A549 (cell line): ENCODE results near the gene NFAM1. TPM values are rescaled to one million over a fixed set of nuclear protein-coding genes. Genes with fewer than 3 reads are reported as not detected.
A peak's percentile ranks its signal among the peaks of the same experiment; 100 is the strongest.

ENCODE experiments used
- ATAC-seq, 2 experiments: fragments of 200-7000 bp in 1 of 2; fragments of >200 bp in 1 of 2; cut with Nextera tagmentation in 1 of 2; cut with Tn5 transposase in 1 of 2; 3 replicates each; pipeline versions ENCODE4 v1.8.0 to v1.9.1; 2018 to 2020; ENCODE audit warnings: mild to moderate bottlenecking in 1 of 2, moderate library complexity in 1 of 2
- CTCF ChIA-PET: fragments of 300-600 bp; sonication (Branson Sonifier 250); formaldehyde crosslinking; extraction: SDS; loops from one replicate; lab custom pipeline; 2021; ENCODE audit warnings: antibody characterized with exemption, inconsistent platforms; lab: Yijun Ruan, JAX
- POLR2A ChIA-PET: fragments of 350-600 bp; formaldehyde crosslinking; extraction: SDS; loops from one replicate; lab custom pipeline; 2021; ENCODE audit warnings: antibody characterized with exemption, inconsistent platforms; lab: Yijun Ruan, JAX
- DNase-seq, 2 experiments: peaks; one replicate each; pipeline versions ENCODE4 v3.0.0 to v3.0.0-alpha.2; 2011 to 2016; ENCODE audit warnings: low read depth in 1 of 2, low spot score in 1 of 2
- FAIRE-seq: peaks from 2 replicates; lab custom pipeline; 2011; peaks lifted over from hg19 to GRCh38; lab: Jason Lieb, UNC
- H3K27ac ChIP-seq, 2 experiments: fragments of >200 bp; sonication (Bioruptor Twin); formaldehyde crosslinking; 3 replicates each; pipeline ENCODE4 v1.5.1; 2016 to 2017
- H3K4me1 ChIP-seq: fragments of >200 bp; sonication (Bioruptor Twin); formaldehyde crosslinking; 3 replicates; pipeline ENCODE4 v1.6.1; 2016
- H3K4me2 ChIP-seq: fragments of >200 bp; sonication (Bioruptor Twin); formaldehyde crosslinking; 3 replicates; pipeline ENCODE4 v1.6.1; 2016
- H3K4me3 ChIP-seq: fragments of >200 bp; sonication (Bioruptor Twin); formaldehyde crosslinking; 3 replicates; pipeline ENCODE4 v1.5.1; 2016
- H3K9me3 ChIP-seq: fragments of >200 bp; sonication (Bioruptor Twin); formaldehyde crosslinking; 3 replicates; pipeline ENCODE4 v1.6.1; 2016
- CBX8 ChIP-seq: fragments of 200-600 bp; sonication (generic); IDR thresholded peaks from 2 replicates; pipeline ENCODE4 v1.6.1; 2016
- CHD4 ChIP-seq: fragments of 200-600 bp; sonication (generic); IDR thresholded peaks from 2 replicates; pipeline ENCODE4 v1.6.1; 2016; ENCODE audit warnings: antibody characterized with exemption, mild to moderate bottlenecking, borderline replicate concordance
- HOXB5 ChIP-seq: fragments of 250-450 bp; sonication (Bioruptor Pico); IDR thresholded peaks from 2 replicates; pipeline ENCODE4 v1.5.0; 2020; ENCODE audit warnings: mild to moderate bottlenecking, moderate library complexity
- KDM1A ChIP-seq: fragments of 200-600 bp; sonication (generic); IDR thresholded peaks from 2 replicates; pipeline ENCODE4 v1.6.1; 2016; ENCODE audit warnings: low read depth, mild to moderate bottlenecking
- KDM5A ChIP-seq: fragments of 200-600 bp; sonication (generic); IDR thresholded peaks from 2 replicates; pipeline ENCODE4 v1.6.1; 2016; ENCODE audit warnings: antibody characterized with exemption, mild to moderate bottlenecking
- MYC ChIP-seq: IDR thresholded peaks from 2 replicates; pipeline ENCODE4 v1.6.1; 2012; ENCODE audit warnings: mild to moderate bottlenecking, inconsistent platforms, low read length, improper control_type of control experiment, borderline replicate concordance
- POLR2A ChIP-seq: IDR thresholded peaks from 2 replicates; pipeline ENCODE4 v1.6.1; 2012; ENCODE audit warnings: mild to moderate bottlenecking, low read length
- RAD21 ChIP-seq, 2 experiments: fragments of >200 bp in 1 of 2; sonication (Bioruptor Twin) in 1 of 2; formaldehyde crosslinking in 1 of 2; IDR thresholded peaks in 1 of 2; conservative IDR thresholded peaks in 1 of 2; 2 replicates in 1 of 2; 3 replicates in 1 of 2; pipeline ENCODE4 v1.6.1; 2012 to 2018; ENCODE audit warnings: inconsistent platforms in 1 of 2
- REST ChIP-seq: fragments of 200-600 bp; sonication (generic); IDR thresholded peaks from 2 replicates; pipeline ENCODE4 v1.6.1; 2016; ENCODE audit warnings: antibody characterized with exemption, mild to moderate bottlenecking, moderate library complexity
- SMC3 ChIP-seq: fragments of >200 bp; sonication (Bioruptor Twin); formaldehyde crosslinking; IDR thresholded peaks from 3 replicates; pipeline ENCODE4 v1.6.1; 2018; ENCODE audit warnings: inconsistent platforms
- TFCP2L1 ChIP-seq: fragments of 250-450 bp; sonication (Bioruptor Pico); IDR thresholded peaks from 2 replicates; pipeline ENCODE4 v1.5.0; 2021; ENCODE audit warnings: mild to moderate bottlenecking
- ZC3H11A ChIP-seq: fragments of 450-650 bp; IDR thresholded peaks from 2 replicates; pipeline ENCODE4 v1.6.1; 2014; ENCODE audit warnings: antibody characterized with exemption, mild to moderate bottlenecking
- ZNF302 ChIP-seq: fragments of 250-450 bp; sonication (Bioruptor Pico); IDR thresholded peaks from 2 replicates; pipeline ENCODE4 v1.9.0; 2021; ENCODE audit warnings: inconsistent platforms, mild to moderate bottlenecking, moderate library complexity
- WGBS: methylation state at CpG from one replicate; pipeline ENCODE4 v1.1.6; 2017; ENCODE audit errors: missing lambda C conversion rate; 5-methylcytosine and 5-hydroxymethylcytosine counted together
- polyA plus RNA-seq, 4 experiments: library from polyadenylated mRNA; depleted of rRNA in 3 of 4; stranded (reverse); fragments of >200 nt; fragmentation: RNase III in 1 of 4; extraction: RNeasy Plus Mini Kit Qiagen cat#74134 plus additional on column Dnase treatment in 1 of 4; gene quantifications; 2 replicates in 3 of 4; 3 replicates in 1 of 4; pipeline ENCODE4 v1.2.3, GENCODE V29; 2011 to 2017
- TF ChIP-seq, protein P1 (sequence below): fragments of 250-450 bp; sonication (Bioruptor Pico); IDR thresholded peaks from 2 replicates; pipeline ENCODE4 v1.5.0; 2021; ENCODE audit warnings: mild to moderate bottlenecking, moderate library complexity, borderline replicate concordance

Gene NFAM1
- polyA plus RNA-seq, 2 of the 4 experiments (the other 2 are of a cell fraction), result not detected

GRCh38 chr22:42357634-42358296 is 74.4 kb downstream of the NFAM1 start:
- no peak for DNase-seq
- ChIA-PET CTCF (no interaction called here), POLR2A (interaction anchor here (1.0 kb wide), 1 partner anchor 12 kb away, joined by 4 read pairs; no protein-coding TSS in a partner anchor)
- no peak overlapping the region for H3K4me3 ChIP-seq
- WGBS, result 9% methylated on average over 6 of the region's 8 CpGs
- H3K9me3 ChIP-seq, result no peaks in the 10 kb centered on the region
- peak; percentile 12 to 67; a peak in 4 of 6 replicates for ATAC-seq
- FAIRE-seq, result no peak
- TF ChIP-seq ZNF302 (CRISPR knock-in tag), result no peak
- TF ChIP-seq TFCP2L1, result no peak
- TF ChIP-seq KDM5A, result no peak
- TF ChIP-seq SMC3, result no peak
- H3K27ac ChIP-seq, result no peak overlapping the region
- no peaks in the 10 kb centered on the region for H3K4me1 ChIP-seq
- H3K4me2 ChIP-seq, result no peak overlapping the region

GRCh38 chr22:42357221-42357620 is 75.0 kb downstream of the NFAM1 start:
- ChIA-PET CTCF (no interaction called here), POLR2A (no interaction called here)
- Histone ChIP-seq H3K4me2 (no peak overlapping the region), H3K4me1 (no peaks in the 10 kb centered on the region), H3K27ac (no peak overlapping the region), H3K9me3 (no peaks in the 10 kb centered on the region), H3K4me3 (no peak overlapping the region)
- TF ChIP-seq RAD21 (conservative IDR thresholded peaks at IDR 0.05 in 1 of 2, IDR thresholded peaks at IDR 0.05 in 1 of 2), result no peak
- TF ChIP-seq KDM1A, result no peak
- TF ChIP-seq POLR2A, result no peak
- peak in 1 of 2 experiments; percentile 36; a peak in 2 of 6 replicates for ATAC-seq
- no peak for DNase-seq
- no peak for FAIRE-seq
- 73% methylated on average over 3 of the region's 3 CpGs for WGBS

- POLR2A ChIA-PET, result no interaction called here
Measured at GRCh38 chr22:42356533-42356932, 75.7 kb downstream of the NFAM1 start.

More at GRCh38 chr22:42356533-42356932, 75.7 kb downstream of the NFAM1 start:
- no peak for FAIRE-seq
- TF ChIP-seq MYC, result no peak
- no peak for TF ChIP-seq CBX8
- TF ChIP-seq HOXB5 (CRISPR knock-in tag), result no peak
- no peak for TF ChIP-seq REST
- TF ChIP-seq, protein P1, sequence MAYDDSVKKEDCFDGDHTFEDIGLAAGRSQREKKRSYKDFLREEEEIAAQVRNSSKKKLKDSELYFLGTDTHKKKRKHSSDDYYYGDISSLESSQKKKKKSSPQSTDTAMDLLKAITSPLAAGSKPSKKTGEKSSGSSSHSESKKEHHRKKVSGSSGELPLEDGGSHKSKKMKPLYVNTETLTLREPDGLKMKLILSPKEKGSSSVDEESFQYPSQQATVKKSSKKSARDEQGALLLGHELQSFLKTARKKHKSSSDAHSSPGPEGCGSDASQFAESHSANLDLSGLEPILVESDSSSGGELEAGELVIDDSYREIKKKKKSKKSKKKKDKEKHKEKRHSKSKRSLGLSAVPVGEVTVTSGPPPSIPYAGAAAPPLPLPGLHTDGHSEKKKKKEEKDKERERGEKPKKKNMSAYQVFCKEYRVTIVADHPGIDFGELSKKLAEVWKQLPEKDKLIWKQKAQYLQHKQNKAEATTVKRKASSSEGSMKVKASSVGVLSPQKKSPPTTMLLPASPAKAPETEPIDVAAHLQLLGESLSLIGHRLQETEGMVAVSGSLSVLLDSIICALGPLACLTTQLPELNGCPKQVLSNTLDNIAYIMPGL, result no peak
- no peak for TF ChIP-seq CHD4
- TF ChIP-seq ZC3H11A, result no peak
- TF ChIP-seq, all 56 proteins: peak for 0
- Histone ChIP-seq H3K4me3 (no peak overlapping the region), H3K4me2 (no peak overlapping the region), H3K4me1 (no peaks in the 10 kb centered on the region), H3K9me3 (no peaks in the 10 kb centered on the region), H3K27ac (no peak overlapping the region)
- DNase-seq (no peak), ATAC-seq (no peak)
- CTCF ChIA-PET, result no interaction called here
- WGBS, result 86% methylated on average over 7 of the region's 7 CpGs
